Activated CD8-positive, alpha-beta memory T cell treated with anti-CD3 and anti-CD28 coated beads for 4 hours (primary cell): ENCODE results near the gene GLRA1.

Source experiments
- DNase-seq, 2 donors: peaks; one replicate each; pipeline ENCODE4 v3.0.0-alpha.2; 2020; ENCODE audit warnings: low read depth in 2 of 2

GLRA1 gene

GRCh38 chr5:151924564-151925301 lies at the start of gene GLRA1:
Gene GLRA1, minus strand, starts transcription at chr5:151924851. Its CDS starts 302 bp downstream, at chr5:151924549.
- DNase-seq: no peak

- no peak for DNase-seq
Observed at GRCh38 chr5:151970885-151971284, 46.2 kb upstream of the GLRA1 start.

GRCh38 chr5:151967865-151968264 lies 43.2 kb upstream of the GLRA1 start:
- no peak for DNase-seq

GRCh38 chr5:151966046-151966445 lies 41.4 kb upstream of the GLRA1 start:
- no peak for DNase-seq

- no peak for DNase-seq
Observed at GRCh38 chr5:151964471-151964870, 39.8 kb upstream of the GLRA1 start.

- DNase-seq: no peak
Observed at GRCh38 chr5:151961557-151961956, 36.9 kb upstream of the GLRA1 start.

- DNase-seq: no peak
Observed at GRCh38 chr5:151958111-151958510, 33.5 kb upstream of the GLRA1 start.

- no peak for DNase-seq
Observed at GRCh38 chr5:151956725-151957124, 32.1 kb upstream of the GLRA1 start.

- no peak for DNase-seq
Observed at GRCh38 chr5:151954255-151954654, 29.6 kb upstream of the GLRA1 start.

GRCh38 chr5:151953833-151954232 lies 29.2 kb upstream of the GLRA1 start:
- DNase-seq: no peak

GRCh38 chr5:151952238-151952637 lies 27.6 kb upstream of the GLRA1 start:
- DNase-seq: no peak

GRCh38 chr5:151950706-151951105 lies 26.1 kb upstream of the GLRA1 start:
- DNase-seq: no peak

GRCh38 chr5:151949701-151950308 lies 25.2 kb upstream of the GLRA1 start:
- DNase-seq: no peak

- DNase-seq: no peak
Observed at GRCh38 chr5:151949113-151949512, 24.5 kb upstream of the GLRA1 start.

- no peak for DNase-seq
Observed at GRCh38 chr5:151947931-151948608, 23.4 kb upstream of the GLRA1 start.

- DNase-seq: no peak
Observed at GRCh38 chr5:151937851-151938250, 13.2 kb upstream of the GLRA1 start.

- no peak for DNase-seq
Observed at GRCh38 chr5:151935135-151935695, 10.6 kb upstream of the GLRA1 start.

- no peak for DNase-seq
Observed at GRCh38 chr5:151931260-151931659, 6.6 kb upstream of the GLRA1 start.

GRCh38 chr5:151926188-151926587 lies 1.5 kb upstream of the GLRA1 start:
- no peak for DNase-seq

GRCh38 chr5:151925340-151925739 lies 689 bp upstream of the GLRA1 start:
- DNase-seq: no peak

- DNase-seq: no peak
Observed at GRCh38 chr5:151923866-151924476, 680 bp downstream of the GLRA1 start.

- DNase-seq: no peak
Observed at GRCh38 chr5:151921916-151922315, 2.7 kb downstream of the GLRA1 start.
